Mesothelial cell of epicardium (in vitro differentiated cells): ENCODE measurements around the gene LAMP5. TPM values are rescaled to one million over a fixed set of nuclear protein-coding genes. Genes with fewer than 3 reads are reported as not detected.

Experiments
- DNase-seq, 2 experiments: peaks; one replicate each; pipeline ENCODE4 v3.0.0; 2021; ENCODE audit warnings: low spot score in 2 of 2; ENCODE audit not compliant: unreplicated experiment in 2 of 2
- H3K27ac Mint-ChIP-seq: 2 replicates; pipeline ENCODE4 v1.8.0; 2021; ENCODE audit warnings: mixed read lengths
- H3K27me3 Mint-ChIP-seq: 2 replicates; pipeline ENCODE4 v1.8.0; 2021; ENCODE audit warnings: low read depth, mixed read lengths
- H3K36me3 Mint-ChIP-seq: 2 replicates; pipeline ENCODE4 v1.8.0; 2021; ENCODE audit warnings: mixed read lengths
- H3K4me1 Mint-ChIP-seq: 2 replicates; pipeline ENCODE4 v1.8.0; 2021; ENCODE audit warnings: mixed read lengths
- H3K4me3 Mint-ChIP-seq: 2 replicates; pipeline ENCODE4 v1.8.0; 2021; ENCODE audit warnings: mild to moderate bottlenecking, moderate library complexity, mixed read lengths
- H3K9me3 Mint-ChIP-seq: 2 replicates; pipeline ENCODE4 v1.8.0; 2021; ENCODE audit warnings: mixed read lengths
- CTCF ChIP-seq: fragments of 200-600 bp; sonication (generic); IDR thresholded peaks from one replicate; pipeline ENCODE4 v1.5.0; 2021; ENCODE audit warnings: antibody characterized with exemption; ENCODE audit not compliant: unreplicated experiment
- total RNA-seq: library from RNA; stranded (reverse); gene quantifications from 3 replicates; pipeline ENCODE4 v1.2.1, GENCODE V29; 2021

The LAMP5 gene
- total RNA-seq, 1 donor from 2014 or later, result 0.38 TPM

GRCh38 chr20:9550871-9551270 lies 36.5 kb downstream of the LAMP5 start:
- H3K4me1 Mint-ChIP-seq, result no peaks in the 10 kb centered on the region
- DNase-seq, result no peak
- no peak for TF ChIP-seq CTCF
- no peak overlapping the region for H3K27ac Mint-ChIP-seq
- no peak overlapping the region for H3K4me3 Mint-ChIP-seq
- H3K36me3 Mint-ChIP-seq, result no peaks in the 10 kb centered on the region
- H3K9me3 Mint-ChIP-seq, result peaks cover 9% of the 10 kb centered on the region
- H3K27me3 Mint-ChIP-seq, result peaks cover 56% of the 10 kb centered on the region

- Mint-ChIP-seq H3K9me3 (peaks cover 9% of the 10 kb centered on the region), H3K4me1 (no peaks in the 10 kb centered on the region), H3K36me3 (no peaks in the 10 kb centered on the region), H3K4me3 (no peak overlapping the region), H3K27ac (no peak overlapping the region), H3K27me3 (peaks cover 54% of the 10 kb centered on the region)
- no peak for DNase-seq
- TF ChIP-seq CTCF, result no peak
These were observed 37.6 kb downstream of the LAMP5 start for GRCh38 chr20:9551808-9552550.

GRCh38 chr20:9555781-9556180 lies 41.4 kb downstream of the LAMP5 start:
- DNase-seq, result no peak
- TF ChIP-seq CTCF, result no peak
- peaks cover 50% of the 10 kb centered on the region for H3K27me3 Mint-ChIP-seq
- H3K36me3 Mint-ChIP-seq, result no peaks in the 10 kb centered on the region
- H3K27ac Mint-ChIP-seq, result no peak overlapping the region
- H3K4me3 Mint-ChIP-seq, result no peak overlapping the region
- H3K4me1 Mint-ChIP-seq, result no peaks in the 10 kb centered on the region
- H3K9me3 Mint-ChIP-seq, result peaks cover 9% of the 10 kb centered on the region

- TF ChIP-seq CTCF, result no peak
- Mint-ChIP-seq H3K9me3 (peaks cover 9% of the 10 kb centered on the region), H3K27me3 (peaks cover 57% of the 10 kb centered on the region), H3K27ac (no peak overlapping the region), H3K4me3 (no peak overlapping the region), H3K36me3 (no peaks in the 10 kb centered on the region), H3K4me1 (no peaks in the 10 kb centered on the region)
- DNase-seq, result no peak
These were observed 43.0 kb downstream of the LAMP5 start for GRCh38 chr20:9557411-9557810.

GRCh38 chr20:9565910-9566550 lies 51.6 kb downstream of the LAMP5 start:
- H3K4me1 Mint-ChIP-seq, result no peaks in the 10 kb centered on the region
- H3K27me3 Mint-ChIP-seq, result peaks cover 51% of the 10 kb centered on the region
- TF ChIP-seq CTCF, result no peak
- H3K27ac Mint-ChIP-seq, result no peak overlapping the region
- no peak for DNase-seq
- H3K4me3 Mint-ChIP-seq, result no peak overlapping the region
- no peaks in the 10 kb centered on the region for H3K9me3 Mint-ChIP-seq
- H3K36me3 Mint-ChIP-seq, result no peaks in the 10 kb centered on the region
